C4-2B (cell line): ENCODE measurements around the gene KLC1.

Experiments
- ZFX ChIP-seq: fragments of 450-650 bp; IDR thresholded peaks from 2 replicates; pipeline ENCODE4 v1.6.1; 2017
- TF ChIP-seq, protein P1 (sequence below): fragments of 450-650 bp; conservative IDR thresholded peaks from 2 replicates; pipeline ENCODE4 v1.5.1; 2017; ENCODE audit warnings: mild to moderate bottlenecking

DNA sequence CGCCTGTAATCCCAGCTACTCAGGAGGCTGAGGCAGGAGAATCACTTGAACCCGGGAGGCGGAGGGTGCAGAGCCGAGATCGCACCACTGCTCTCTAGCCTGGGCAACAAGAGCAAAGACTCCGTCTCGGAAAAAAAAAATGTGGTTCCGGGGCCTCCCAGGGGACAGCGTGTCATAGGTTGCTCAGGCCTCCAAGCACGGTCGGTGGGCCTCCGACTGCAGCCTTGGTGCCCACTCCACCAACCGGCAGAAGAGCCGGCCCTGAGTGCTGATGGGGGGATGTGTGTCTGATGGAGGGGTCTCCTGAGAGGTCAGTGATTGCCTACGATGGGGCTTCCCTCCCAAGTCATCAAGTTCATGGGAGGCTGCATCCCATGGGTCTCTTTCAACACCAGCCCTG is 102.5 kb downstream of the KLC1 start:
- TF ChIP-seq, protein P1, sequence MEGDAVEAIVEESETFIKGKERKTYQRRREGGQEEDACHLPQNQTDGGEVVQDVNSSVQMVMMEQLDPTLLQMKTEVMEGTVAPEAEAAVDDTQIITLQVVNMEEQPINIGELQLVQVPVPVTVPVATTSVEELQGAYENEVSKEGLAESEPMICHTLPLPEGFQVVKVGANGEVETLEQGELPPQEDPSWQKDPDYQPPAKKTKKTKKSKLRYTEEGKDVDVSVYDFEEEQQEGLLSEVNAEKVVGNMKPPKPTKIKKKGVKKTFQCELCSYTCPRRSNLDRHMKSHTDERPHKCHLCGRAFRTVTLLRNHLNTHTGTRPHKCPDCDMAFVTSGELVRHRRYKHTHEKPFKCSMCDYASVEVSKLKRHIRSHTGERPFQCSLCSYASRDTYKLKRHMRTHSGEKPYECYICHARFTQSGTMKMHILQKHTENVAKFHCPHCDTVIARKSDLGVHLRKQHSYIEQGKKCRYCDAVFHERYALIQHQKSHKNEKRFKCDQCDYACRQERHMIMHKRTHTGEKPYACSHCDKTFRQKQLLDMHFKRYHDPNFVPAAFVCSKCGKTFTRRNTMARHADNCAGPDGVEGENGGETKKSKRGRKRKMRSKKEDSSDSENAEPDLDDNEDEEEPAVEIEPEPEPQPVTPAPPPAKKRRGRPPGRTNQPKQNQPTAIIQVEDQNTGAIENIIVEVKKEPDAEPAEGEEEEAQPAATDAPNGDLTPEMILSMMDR: no peak
- TF ChIP-seq ZFX: no peak
